Activated CD4-positive, alpha-beta memory T cell treated with anti-CD3 and anti-CD28 coated beads for 36 hours (primary cell): ENCODE results near the gene HECTD1. TPM values are rescaled to one million over a fixed set of nuclear protein-coding genes. Genes with fewer than 3 reads are reported as not detected.

Experiments used
- CTCF ChIA-PET: fragments of 350-600 bp; sonication (Branson Sonifier 250); formaldehyde crosslinking; loops from one replicate; lab custom pipeline; 2021; ENCODE audit warnings: antibody characterized with exemption, inconsistent platforms; lab: Charles Lee
- POLR2A ChIA-PET: fragments of 350-600 bp; sonication (Branson Sonifier 250); formaldehyde crosslinking; loops from one replicate; lab custom pipeline; 2021; ENCODE audit warnings: antibody characterized with exemption; lab: Charles Lee
- DNase-seq: peaks from one replicate; pipeline ENCODE4 v3.0.0-alpha.2; 2020
- H3K27ac Mint-ChIP-seq: one replicate; pipeline ENCODE4 v1.8.0; 2021; ENCODE audit warnings: mixed read lengths
- H3K27me3 Mint-ChIP-seq: one replicate; pipeline ENCODE4 v1.8.0; 2021; ENCODE audit warnings: mixed read lengths
- H3K36me3 Mint-ChIP-seq: one replicate; pipeline ENCODE4 v1.8.0; 2021; ENCODE audit warnings: mixed read lengths
- H3K4me1 Mint-ChIP-seq: one replicate; pipeline ENCODE4 v1.8.0; 2021; ENCODE audit warnings: low read depth, mixed read lengths
- H3K4me3 Mint-ChIP-seq: one replicate; pipeline ENCODE4 v1.8.0; 2021; ENCODE audit warnings: mild to moderate bottlenecking, mixed read lengths
- H3K9me3 Mint-ChIP-seq: one replicate; pipeline ENCODE4 v1.8.0; 2021; ENCODE audit warnings: mixed read lengths
- intact Hi-C: fragments of 100-400 bp; cut with micrococcal nuclease; formaldehyde crosslinking; loops from one replicate; pipeline ENCODE4 v1.15.1; 2023
- total RNA-seq, 2 experiments: library from RNA; stranded (reverse); gene quantifications; one replicate each; pipeline ENCODE4 v1.2.3, GENCODE V29; 2021

HECTD1 gene
- total RNA-seq, 2 experiments from 2014 or later = 84.9 to 88.1 TPM

GRCh38 chr14:31164115-31164514 is 43.5 kb downstream of the HECTD1 start:
- intact Hi-C loops = no loop called here
- peaks cover 21% of the 10 kb centered on the region for H3K36me3 Mint-ChIP-seq

GRCh38 chr14:31162910-31163649 is 44.5 kb downstream of the HECTD1 start:
- H3K4me3 Mint-ChIP-seq = no peak overlapping the region
- H3K27ac Mint-ChIP-seq = no peak overlapping the region
- no peaks in the 10 kb centered on the region for H3K4me1 Mint-ChIP-seq
- ChIA-PET POLR2A (no interaction called here), CTCF (no interaction called here)
- peaks cover 20% of the 10 kb centered on the region for H3K36me3 Mint-ChIP-seq
- intact Hi-C loops = no loop called here
- DNase-seq = no peak
- no peaks in the 10 kb centered on the region for H3K27me3 Mint-ChIP-seq
- no peaks in the 10 kb centered on the region for H3K9me3 Mint-ChIP-seq

More at GRCh38 chr14:31164115-31164514, 43.5 kb downstream of the HECTD1 start:
- no peaks in the 10 kb centered on the region for H3K27me3 Mint-ChIP-seq
- CTCF ChIA-PET = interaction anchor here (1.0 kb wide), 1 partner anchor 20 kb away, joined by 3 read pairs; no protein-coding TSS in a partner anchor
- no peaks in the 10 kb centered on the region for H3K4me1 Mint-ChIP-seq
- no peak overlapping the region for H3K4me3 Mint-ChIP-seq
- DNase-seq = no peak
- H3K27ac Mint-ChIP-seq = no peak overlapping the region
- POLR2A ChIA-PET = no interaction called here
- no peaks in the 10 kb centered on the region for H3K9me3 Mint-ChIP-seq

DNA sequence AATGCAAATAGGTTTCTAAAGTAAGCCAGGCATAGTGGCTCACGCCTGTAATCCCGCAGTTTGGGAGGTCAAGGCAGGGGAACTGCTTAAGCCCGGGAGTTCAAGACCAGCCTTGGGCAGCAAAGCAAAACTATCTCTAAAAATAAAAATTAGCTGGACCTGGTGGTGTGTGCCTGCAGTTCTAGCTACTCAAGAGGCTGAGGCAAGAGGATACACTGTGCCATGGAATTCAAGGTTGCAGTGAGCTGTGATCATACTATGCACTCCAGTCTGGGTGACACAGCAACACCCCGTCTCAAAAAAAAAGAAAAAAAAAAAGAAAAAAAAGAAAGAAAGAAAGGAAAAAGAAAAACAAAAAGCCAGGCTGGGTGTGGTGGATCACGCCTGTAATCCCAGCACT is 46.3 kb downstream of the HECTD1 start:
- Mint-ChIP-seq H3K36me3 (peaks cover 15% of the 10 kb centered on the region), H3K9me3 (no peaks in the 10 kb centered on the region), H3K4me3 (no peak overlapping the region), H3K27me3 (no peaks in the 10 kb centered on the region), H3K4me1 (no peaks in the 10 kb centered on the region), H3K27ac (no peak overlapping the region)
- CTCF ChIA-PET = no interaction called here
- POLR2A ChIA-PET = no interaction called here
- intact Hi-C loops = no loop called here
- no peak for DNase-seq

GRCh38 chr14:31159682-31160296 is 47.8 kb downstream of the HECTD1 start:
- Mint-ChIP-seq H3K27ac (no peak overlapping the region), H3K36me3 (peaks cover 18% of the 10 kb centered on the region), H3K9me3 (no peaks in the 10 kb centered on the region), H3K27me3 (no peaks in the 10 kb centered on the region), H3K4me1 (no peaks in the 10 kb centered on the region), H3K4me3 (no peak overlapping the region)
- ChIA-PET CTCF (no interaction called here), POLR2A (no interaction called here)
- intact Hi-C loops = no loop called here
- DNase-seq = no peak

DNA sequence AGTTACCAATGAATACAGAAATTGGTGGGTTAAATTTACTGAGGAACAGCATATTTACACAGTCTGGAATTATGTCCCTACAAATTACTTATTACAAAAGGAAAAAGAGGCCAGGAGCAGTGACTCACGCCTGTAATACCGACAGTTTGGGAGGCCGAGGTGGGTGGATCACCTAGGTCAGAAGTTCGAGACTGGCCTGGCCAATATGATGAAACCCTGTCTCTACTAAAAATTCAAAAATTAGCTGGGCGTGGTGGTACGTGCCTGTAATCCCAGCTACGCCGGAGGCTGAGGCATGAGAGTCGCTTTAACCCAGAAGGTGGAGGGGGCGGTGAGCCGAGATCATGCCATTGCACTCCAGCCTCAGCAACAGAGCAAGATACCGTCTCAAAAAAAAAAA is 52.6 kb downstream of the HECTD1 start:
- ChIA-PET POLR2A (no interaction called here), CTCF (no interaction called here)
- Mint-ChIP-seq H3K27me3 (no peaks in the 10 kb centered on the region), H3K27ac (no peak overlapping the region), H3K36me3 (peaks cover 24% of the 10 kb centered on the region), H3K9me3 (no peaks in the 10 kb centered on the region), H3K4me3 (no peak overlapping the region), H3K4me1 (no peaks in the 10 kb centered on the region)
- no peak for DNase-seq
- intact Hi-C loops = no loop called here

- Mint-ChIP-seq H3K4me1 (no peaks in the 10 kb centered on the region), H3K27ac (no peak overlapping the region), H3K4me3 (no peak overlapping the region), H3K27me3 (no peaks in the 10 kb centered on the region), H3K9me3 (no peaks in the 10 kb centered on the region), H3K36me3 (peaks cover 25% of the 10 kb centered on the region)
- ChIA-PET POLR2A (no interaction called here), CTCF (no interaction called here)
- intact Hi-C loops = no loop called here
- DNase-seq = no peak
These were observed 65.0 kb downstream of the HECTD1 start for GRCh38 chr14:31142455-31143087.

GRCh38 chr14:31139301-31139847 is 68.2 kb downstream of the HECTD1 start:
- no peak for DNase-seq
- CTCF ChIA-PET = no interaction called here
- H3K9me3 Mint-ChIP-seq = no peaks in the 10 kb centered on the region
- H3K36me3 Mint-ChIP-seq = peaks cover 25% of the 10 kb centered on the region
- H3K27ac Mint-ChIP-seq = no peak overlapping the region
- H3K4me1 Mint-ChIP-seq = no peaks in the 10 kb centered on the region
- POLR2A ChIA-PET = no interaction called here
- H3K4me3 Mint-ChIP-seq = no peak overlapping the region
- intact Hi-C loops = no loop called here
- no peaks in the 10 kb centered on the region for H3K27me3 Mint-ChIP-seq

DNA sequence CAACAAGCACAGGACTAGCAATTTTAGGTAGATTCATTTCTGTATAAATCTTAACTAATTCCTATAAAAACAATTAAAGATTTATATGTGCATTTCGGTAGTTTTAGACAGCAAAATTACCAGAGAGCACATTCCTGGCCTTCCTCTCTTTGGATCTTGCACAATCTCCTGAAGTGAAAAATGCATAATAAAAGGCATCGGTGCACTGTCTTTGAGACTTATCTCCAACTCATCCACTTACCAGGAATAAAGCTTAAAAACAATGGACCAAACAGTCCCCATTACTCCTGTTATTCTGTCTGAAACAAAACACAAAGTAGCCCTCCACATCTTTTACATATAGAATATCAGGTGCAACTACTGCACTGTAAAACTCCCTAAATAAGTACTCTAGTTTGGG is 69.3 kb downstream of the HECTD1 start:
- Mint-ChIP-seq H3K4me1 (no peaks in the 10 kb centered on the region), H3K27me3 (no peaks in the 10 kb centered on the region), H3K9me3 (no peaks in the 10 kb centered on the region), H3K36me3 (peaks cover 23% of the 10 kb centered on the region), H3K27ac (no peak overlapping the region), H3K4me3 (no peak overlapping the region)
- DNase-seq = no peak
- intact Hi-C loops = no loop called here
- ChIA-PET CTCF (no interaction called here), POLR2A (no interaction called here)

DNA sequence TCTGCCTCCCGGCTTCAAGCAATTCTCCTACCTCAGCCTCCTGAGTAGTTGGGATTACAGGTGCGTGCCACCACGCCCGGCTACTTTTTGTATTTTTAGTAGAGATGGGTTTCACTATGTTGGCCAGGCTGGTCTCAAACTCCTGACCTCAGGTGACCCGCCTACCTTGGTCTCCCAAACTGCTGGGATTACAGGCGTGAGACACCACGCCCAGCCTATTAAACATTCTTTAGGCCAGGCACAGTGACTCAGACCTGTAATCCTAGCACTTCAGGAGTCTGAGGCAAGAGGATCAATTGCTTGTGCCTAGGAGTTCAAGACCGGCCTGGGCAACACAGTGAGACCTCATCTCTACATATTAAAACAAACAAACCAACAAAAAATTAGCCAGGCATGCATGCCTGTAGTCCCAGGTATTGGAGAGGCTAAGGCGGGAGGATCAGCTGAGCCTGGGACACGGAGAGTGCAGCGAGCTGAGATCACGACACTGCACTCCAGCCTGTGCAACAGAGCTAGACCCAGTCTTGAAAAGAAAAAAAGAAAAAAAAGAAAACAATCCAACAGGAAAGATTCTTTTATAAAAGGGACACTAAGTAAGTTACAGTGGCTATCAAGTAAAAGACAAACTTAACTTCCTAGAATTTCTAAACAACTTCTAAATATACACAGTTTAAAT is 70.2 kb downstream of the HECTD1 start:
- DNase-seq = no peak
- CTCF ChIA-PET = no interaction called here
- no peaks in the 10 kb centered on the region for H3K27me3 Mint-ChIP-seq
- H3K27ac Mint-ChIP-seq = no peak overlapping the region
- peaks cover 23% of the 10 kb centered on the region for H3K36me3 Mint-ChIP-seq
- H3K9me3 Mint-ChIP-seq = no peaks in the 10 kb centered on the region
- no peak overlapping the region for H3K4me3 Mint-ChIP-seq
- H3K4me1 Mint-ChIP-seq = no peaks in the 10 kb centered on the region
- POLR2A ChIA-PET = no interaction called here
- intact Hi-C loops = no loop called here

GRCh38 chr14:31133133-31133532 is 74.5 kb downstream of the HECTD1 start:
- H3K4me3 Mint-ChIP-seq = no peak overlapping the region
- intact Hi-C loops = no loop called here
- no peak overlapping the region for H3K27ac Mint-ChIP-seq
- no peaks in the 10 kb centered on the region for H3K27me3 Mint-ChIP-seq
- ChIA-PET POLR2A (no interaction called here), CTCF (no interaction called here)
- H3K9me3 Mint-ChIP-seq = no peaks in the 10 kb centered on the region
- DNase-seq = no peak
- H3K4me1 Mint-ChIP-seq = peaks cover 12% of the 10 kb centered on the region
- peaks cover 31% of the 10 kb centered on the region for H3K36me3 Mint-ChIP-seq

GRCh38 chr14:31128601-31129526 is 78.7 kb downstream of the HECTD1 start:
- H3K4me3 Mint-ChIP-seq = no peak overlapping the region
- ChIA-PET CTCF (interaction anchor here (0.6 to 1.5 kb wide), 2 partner anchors 79 to 322 kb away, joined by 3 to 6 read pairs; partner anchors contain the start of gene HECTD1), POLR2A (interaction anchor here (0.6 to 0.8 kb wide), 2 partner anchors 72 to 80 kb away, joined by 4 read pairs; no protein-coding TSS in a partner anchor)
- no peak overlapping the region for H3K27ac Mint-ChIP-seq
- intact Hi-C loops = loop anchor here (5.0 to 10.0 kb wide), 3 partner anchors 63 to 226 kb away; partner anchors contain the start of genes AP4S1 and STRN3
- DNase-seq = no peak
- H3K27me3 Mint-ChIP-seq = no peaks in the 10 kb centered on the region
- H3K4me1 Mint-ChIP-seq = peaks cover 29% of the 10 kb centered on the region
- H3K36me3 Mint-ChIP-seq = peaks cover 37% of the 10 kb centered on the region
- no peaks in the 10 kb centered on the region for H3K9me3 Mint-ChIP-seq
